Osteoblast (primary cell): ENCODE results near the gene CPZ. TPM values are rescaled to one million over a fixed set of nuclear protein-coding genes. Genes with fewer than 3 reads are reported as not detected.

Experiments used
- DNase-seq: peaks from one replicate; pipeline ENCODE4 v3.0.0; 2011; ENCODE audit warnings: low spot score, mixed read lengths; ENCODE audit not compliant: insufficient read length; ENCODE audit errors: missing footprints
- H2AFZ ChIP-seq: 2 replicates; pipeline ENCODE4 v1.6.0; 2011; ENCODE audit warnings: mild to moderate bottlenecking, low read length
- H3K27ac ChIP-seq: 2 replicates; pipeline ENCODE4 v1.5.1; 2011; ENCODE audit warnings: mild to moderate bottlenecking, low read depth, low read length, moderate library complexity
- H3K27me3 ChIP-seq: 2 replicates; pipeline ENCODE4 v1.6.0; 2012; ENCODE audit warnings: mild to moderate bottlenecking, control low read depth, inconsistent platforms, low read length, moderate library complexity; ENCODE audit not compliant: insufficient read depth
- H3K36me3 ChIP-seq: 2 replicates; pipeline ENCODE4 v1.5.1; 2011; ENCODE audit warnings: mild to moderate bottlenecking, low read length, control low read depth, moderate library complexity; ENCODE audit not compliant: insufficient read depth
- H3K4me1 ChIP-seq: 2 replicates; pipeline ENCODE4 v1.5.1; 2011; ENCODE audit warnings: mild to moderate bottlenecking, low read length, control low read depth, moderate library complexity; ENCODE audit not compliant: insufficient read depth
- H3K4me2 ChIP-seq: 2 replicates; pipeline ENCODE4 v1.6.0; 2011; ENCODE audit warnings: mild to moderate bottlenecking, low read length; ENCODE audit not compliant: insufficient read depth
- H3K4me3 ChIP-seq: fragments of 200-600 bp; sonication (generic); 3 replicates; pipeline ENCODE4 v1.5.1; 2012; ENCODE audit warnings: mild to moderate bottlenecking, low read length, inconsistent platforms; ENCODE audit not compliant: insufficient read depth
- H3K79me2 ChIP-seq: 2 replicates; pipeline ENCODE4 v1.6.0; 2012; ENCODE audit warnings: mild to moderate bottlenecking, low read length, control low read depth, inconsistent platforms; ENCODE audit not compliant: insufficient read depth
- H3K9me3 ChIP-seq: 2 replicates; pipeline ENCODE4 v1.5.1; 2011; ENCODE audit warnings: low read depth, low read length, control low read depth
- H4K20me1 ChIP-seq: 2 replicates; pipeline ENCODE4 v1.6.0; 2012; ENCODE audit warnings: mild to moderate bottlenecking, low read length, control low read depth; ENCODE audit not compliant: insufficient read depth
- CTCF ChIP-seq: IDR thresholded peaks from 2 replicates; pipeline ENCODE4 v1.5.1; 2011; ENCODE audit warnings: mild to moderate bottlenecking, low read depth, low read length, moderate library complexity; ENCODE audit errors: extremely low read depth
- total RNA-seq: library from RNA; depleted of rRNA; stranded (reverse); fragments of >200 nt; gene quantifications from 2 replicates; pipeline ENCODE4 v1.2.3, GENCODE V29; 2012

Gene CPZ
- total RNA-seq, 1 donor = 44.5 TPM

GRCh38 chr4:8643986-8644385, 51.4 kb downstream of the CPZ start:
- Histone ChIP-seq H3K27me3 (peaks cover 3% of the 10 kb centered on the region), H3K79me2 (no peaks in the 10 kb centered on the region), H3K36me3 (no peaks in the 10 kb centered on the region), H3K4me1 (no peaks in the 10 kb centered on the region), H3K4me3 (no peak overlapping the region), H2AFZ (no peak overlapping the region), H4K20me1 (no peaks in the 10 kb centered on the region), H3K4me2 (no peak overlapping the region), H3K27ac (no peak overlapping the region), H3K9me3 (no peaks in the 10 kb centered on the region)
- TF ChIP-seq CTCF = no peak
- peak; percentile 67 for DNase-seq

- no peaks in the 10 kb centered on the region for H3K9me3 ChIP-seq
- DNase-seq = peak; percentile 56
- H3K27ac ChIP-seq = no peak overlapping the region
- no peaks in the 10 kb centered on the region for H4K20me1 ChIP-seq
- H3K79me2 ChIP-seq = no peaks in the 10 kb centered on the region
- no peak overlapping the region for H2AFZ ChIP-seq
- no peaks in the 10 kb centered on the region for H3K36me3 ChIP-seq
- H3K4me2 ChIP-seq = no peak overlapping the region
- no peaks in the 10 kb centered on the region for H3K4me1 ChIP-seq
- H3K4me3 ChIP-seq = no peak overlapping the region
- peaks cover 7% of the 10 kb centered on the region for H3K27me3 ChIP-seq
- no peak for TF ChIP-seq CTCF
Observed at GRCh38 chr4:8644461-8644891, 51.9 kb downstream of the CPZ start.

GRCh38 chr4:8644966-8645752, 52.6 kb downstream of the CPZ start:
- H3K4me2 ChIP-seq = no peak overlapping the region
- H3K27me3 ChIP-seq = peaks cover 7% of the 10 kb centered on the region
- no peaks in the 10 kb centered on the region for H3K36me3 ChIP-seq
- DNase-seq = peak; percentile 37
- no peak overlapping the region for H2AFZ ChIP-seq
- H3K4me3 ChIP-seq = no peak overlapping the region
- no peaks in the 10 kb centered on the region for H3K4me1 ChIP-seq
- H4K20me1 ChIP-seq = no peaks in the 10 kb centered on the region
- H3K27ac ChIP-seq = no peak overlapping the region
- no peaks in the 10 kb centered on the region for H3K9me3 ChIP-seq
- TF ChIP-seq CTCF = no peak
- no peaks in the 10 kb centered on the region for H3K79me2 ChIP-seq

GRCh38 chr4:8645753-8646124, 53.2 kb downstream of the CPZ start:
- Histone ChIP-seq H3K4me1 (no peaks in the 10 kb centered on the region), H3K27me3 (peaks cover 7% of the 10 kb centered on the region), H3K4me2 (no peak overlapping the region), H3K4me3 (no peak overlapping the region), H4K20me1 (no peaks in the 10 kb centered on the region), H3K9me3 (no peaks in the 10 kb centered on the region), H3K27ac (no peak overlapping the region), H2AFZ (no peak overlapping the region), H3K79me2 (no peaks in the 10 kb centered on the region), H3K36me3 (no peaks in the 10 kb centered on the region)
- DNase-seq = peak; percentile 39
- TF ChIP-seq CTCF = no peak
